OCI-LY1 (cell line): ENCODE data around the gene SLC9C2.

Source experiments
- CTCF ChIP-seq: fragments of 200-600 bp; sonication (generic), shearing (Covaris generic); IDR thresholded peaks from 2 replicates; pipeline ENCODE4 v1.5.1; 2017; ENCODE audit warnings: mild to moderate bottlenecking, antibody characterized with exemption, low read length, moderate library complexity, mixed read lengths
- EZH2 ChIP-seq: fragments of 200-600 bp; sonication (generic), shearing (Covaris generic); IDR thresholded peaks from 2 replicates; pipeline ENCODE4 v1.8.0; 2017; ENCODE audit warnings: borderline replicate concordance, mixed run types, mild to moderate bottlenecking, antibody characterized with exemption, low read length, moderate library complexity, mixed read lengths

DNA sequence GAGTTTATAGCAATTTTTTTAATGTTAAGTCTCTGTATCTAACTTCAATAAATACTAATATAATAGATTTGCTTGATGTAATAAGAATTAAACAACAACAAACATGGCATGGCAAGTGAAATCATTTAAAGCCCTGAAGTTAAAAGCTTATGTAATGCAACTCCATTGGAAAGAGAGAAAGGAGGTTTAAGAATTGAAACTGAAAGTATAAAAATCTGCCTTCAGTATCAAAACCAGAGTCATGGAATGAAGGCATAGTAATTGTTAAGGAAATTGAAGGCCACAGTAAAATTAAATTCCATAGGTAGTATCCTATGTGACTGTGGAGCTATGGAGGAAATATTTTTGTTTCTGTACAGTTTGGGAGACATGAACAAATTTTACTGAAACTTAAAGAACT is 70.6 kb downstream of the SLC9C2 start:
- no peak for TF ChIP-seq CTCF
- TF ChIP-seq EZH2: no peak
